Effector memory CD4-positive, alpha-beta T cell (primary cell): Measurements from ENCODE around the gene ASPSCR1.

ENCODE experiments used
- DNase-seq, 3 donors: peaks; one replicate each; pipeline ENCODE4 v3.0.0-alpha.2; 2020
- H3K27ac ChIP-seq: 2 replicates; pipeline ENCODE4 v1.7.0; 2013; ENCODE audit warnings: mild to moderate bottlenecking, low read length, moderate library complexity; ENCODE audit not compliant: insufficient read depth, poor library complexity, severe bottlenecking
- H3K27me3 ChIP-seq: replicated peaks from 2 replicates; pipeline ENCODE4 v1.7.0; 2013; ENCODE audit warnings: mild to moderate bottlenecking, low read length; ENCODE audit not compliant: insufficient read depth, control insufficient read depth, poor library complexity, severe bottlenecking
- H3K36me3 ChIP-seq: 2 replicates; pipeline ENCODE4 v1.7.0; 2013; ENCODE audit warnings: mild to moderate bottlenecking, low read length, moderate library complexity; ENCODE audit not compliant: control insufficient read depth, insufficient read depth
- H3K4me1 ChIP-seq: 2 replicates; pipeline ENCODE4 v1.7.0; 2013; ENCODE audit warnings: low read length, mild to moderate bottlenecking; ENCODE audit not compliant: control insufficient read depth, insufficient read depth, poor library complexity, severe bottlenecking
- H3K4me3 ChIP-seq: 2 replicates; pipeline ENCODE4 v1.7.0; 2013; ENCODE audit warnings: low read length, low read depth, mild to moderate bottlenecking; ENCODE audit not compliant: insufficient read depth, poor library complexity, severe bottlenecking
- H3K9me3 ChIP-seq: 2 replicates; pipeline ENCODE4 v1.7.0; 2013; ENCODE audit warnings: mild to moderate bottlenecking, low read length, moderate library complexity; ENCODE audit not compliant: control insufficient read depth

Gene ASPSCR1

GRCh38 chr17:82046903-82047302 is 69.5 kb downstream of the ASPSCR1 start:
- Histone ChIP-seq H3K27me3 (no peaks in the 10 kb centered on the region), H3K36me3 (peaks cover 4% of the 10 kb centered on the region), H3K27ac (no peak overlapping the region), H3K4me1 (peaks cover 9% of the 10 kb centered on the region), H3K4me3 (no peak overlapping the region), H3K9me3 (no peaks in the 10 kb centered on the region)
- no peak for DNase-seq

GRCh38 chr17:82047379-82047778 is 70.0 kb downstream of the ASPSCR1 start:
- Histone ChIP-seq H3K27me3 (no peaks in the 10 kb centered on the region), H3K4me1 (peaks cover 12% of the 10 kb centered on the region)

DNA sequence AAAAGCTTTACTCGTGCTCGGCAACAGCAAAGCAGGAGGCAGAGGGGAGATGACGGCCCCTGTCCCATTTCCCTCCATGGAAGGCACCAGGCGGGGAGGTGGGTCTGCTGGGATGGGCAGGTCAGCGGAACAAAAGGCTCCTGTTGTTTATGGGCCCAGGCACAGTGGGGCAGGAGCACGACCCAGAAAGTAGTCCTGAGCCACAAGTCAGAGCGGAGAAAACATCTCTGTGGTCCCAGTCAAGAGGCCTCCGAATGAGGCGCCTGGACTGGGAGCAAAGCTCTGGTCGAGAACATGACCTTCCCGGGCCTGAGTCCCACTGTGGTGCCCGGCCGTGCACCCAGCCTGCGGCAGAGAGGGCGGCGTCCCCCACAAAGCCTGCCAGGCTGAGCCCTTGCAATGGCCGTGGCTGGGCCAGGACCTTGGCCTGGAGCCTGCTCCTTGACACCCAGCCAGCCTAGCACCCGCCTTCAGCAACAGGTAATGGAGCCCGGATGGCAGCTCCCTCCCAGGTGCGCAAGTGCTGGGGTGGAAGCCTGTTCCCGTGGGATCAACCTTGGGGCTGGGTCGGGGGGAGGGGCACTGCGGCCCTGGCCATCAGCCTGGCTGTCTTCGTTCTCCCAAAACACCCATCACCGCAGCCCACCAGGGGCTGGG is 70.6 kb downstream of the ASPSCR1 start:
- H3K27me3 ChIP-seq, result no peaks in the 10 kb centered on the region
- H3K36me3 ChIP-seq, result peaks cover 4% of the 10 kb centered on the region
- no peaks in the 10 kb centered on the region for H3K9me3 ChIP-seq
- no peak overlapping the region for H3K4me3 ChIP-seq
- no peak overlapping the region for H3K27ac ChIP-seq
- DNase-seq, result no peak
- H3K4me1 ChIP-seq, result peaks cover 18% of the 10 kb centered on the region

More at GRCh38 chr17:82047379-82047778, 70.0 kb downstream of the ASPSCR1 start:
- no peak for DNase-seq
- no peak overlapping the region for H3K27ac ChIP-seq
- no peak overlapping the region for H3K4me3 ChIP-seq
- H3K36me3 ChIP-seq, result peaks cover 4% of the 10 kb centered on the region
- no peaks in the 10 kb centered on the region for H3K9me3 ChIP-seq

- DNase-seq, result no peak
- Histone ChIP-seq H3K4me1 (peaks cover 23% of the 10 kb centered on the region), H3K4me3 (no peak overlapping the region), H3K36me3 (peaks cover 6% of the 10 kb centered on the region), H3K9me3 (no peaks in the 10 kb centered on the region), H3K27ac (no peak overlapping the region), H3K27me3 (no peaks in the 10 kb centered on the region)
These were observed 71.1 kb downstream of the ASPSCR1 start for GRCh38 chr17:82048571-82048971.

- peaks cover 25% of the 10 kb centered on the region for H3K4me1 ChIP-seq
- H3K4me3 ChIP-seq, result no peak overlapping the region
- H3K27ac ChIP-seq, result no peak overlapping the region
- DNase-seq, result no peak
- peaks cover 11% of the 10 kb centered on the region for H3K36me3 ChIP-seq
- H3K9me3 ChIP-seq, result no peaks in the 10 kb centered on the region
- no peaks in the 10 kb centered on the region for H3K27me3 ChIP-seq
These were observed 71.7 kb downstream of the ASPSCR1 start for GRCh38 chr17:82049106-82049505.

DNA sequence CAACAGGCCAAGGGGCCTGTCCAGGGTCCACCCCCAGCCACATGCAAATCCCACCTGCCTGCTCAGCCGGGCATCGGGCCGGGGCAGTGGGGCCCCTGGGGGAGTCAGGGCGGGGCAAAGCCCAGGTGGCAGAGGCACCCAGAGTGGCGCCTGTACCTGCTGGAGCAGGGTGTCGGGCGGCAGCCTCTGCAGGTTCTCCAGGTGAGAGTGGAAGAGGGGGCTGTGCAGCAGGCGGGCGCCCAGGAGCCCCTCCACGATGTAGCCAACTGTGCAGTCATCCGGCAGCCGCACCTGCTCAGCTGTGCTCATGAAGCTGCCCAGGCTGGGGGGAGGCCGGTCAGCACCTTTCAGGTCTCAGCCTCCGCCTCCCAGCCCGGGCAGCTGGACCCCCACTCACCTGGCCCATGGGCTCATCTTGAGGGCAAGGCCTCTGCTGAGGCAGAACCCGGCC is 72.1 kb downstream of the ASPSCR1 start:
- H3K4me3 ChIP-seq, result no peak overlapping the region
- peaks cover 16% of the 10 kb centered on the region for H3K36me3 ChIP-seq
- DNase-seq, result no peak
- H3K27ac ChIP-seq, result no peak overlapping the region
- H3K4me1 ChIP-seq, result peaks cover 25% of the 10 kb centered on the region
- H3K27me3 ChIP-seq, result no peaks in the 10 kb centered on the region
- no peaks in the 10 kb centered on the region for H3K9me3 ChIP-seq

DNA sequence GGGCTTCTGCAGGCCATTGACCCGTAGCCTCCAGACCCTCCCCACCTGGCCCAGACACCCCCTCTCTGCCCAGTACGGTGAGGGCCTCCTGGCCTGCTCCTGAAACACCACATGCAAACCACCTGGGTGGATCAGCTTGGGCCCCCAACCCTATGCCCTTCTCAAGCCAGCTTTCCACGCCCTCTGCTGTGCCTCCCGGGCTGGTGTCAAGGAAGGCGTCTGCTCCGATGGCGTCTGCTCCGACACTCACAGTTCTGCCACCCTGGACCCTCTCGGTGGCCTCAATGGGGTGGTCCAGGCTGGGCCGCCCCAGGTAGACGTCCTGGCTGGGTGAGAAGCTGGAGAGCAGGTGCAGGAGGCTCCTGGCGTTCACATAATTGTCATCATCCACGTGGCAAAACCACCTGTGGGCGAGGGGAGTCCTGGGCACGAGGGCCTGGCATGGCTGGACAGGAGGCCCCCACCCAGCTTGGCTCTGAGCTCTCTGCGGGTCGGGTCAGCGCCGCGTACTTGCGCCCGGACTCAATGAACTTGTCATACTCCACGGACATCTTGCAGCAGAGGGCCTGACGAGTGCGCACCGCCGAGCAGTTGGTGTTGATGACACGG is 72.8 kb downstream of the ASPSCR1 start:
- H3K27ac ChIP-seq, result no peak overlapping the region
- peak overlapping the region; percentile 50 for H3K4me3 ChIP-seq
- H3K36me3 ChIP-seq, result peaks cover 23% of the 10 kb centered on the region
- H3K9me3 ChIP-seq, result no peaks in the 10 kb centered on the region
- no peaks in the 10 kb centered on the region for H3K27me3 ChIP-seq
- no peak for DNase-seq
- peaks cover 25% of the 10 kb centered on the region for H3K4me1 ChIP-seq

GRCh38 chr17:82050761-82051641 is 73.6 kb downstream of the ASPSCR1 start:
- no peaks in the 10 kb centered on the region for H3K9me3 ChIP-seq
- H3K27ac ChIP-seq, result no peak overlapping the region
- H3K4me3 ChIP-seq, result peak overlapping the region; percentile 50
- no peaks in the 10 kb centered on the region for H3K27me3 ChIP-seq
- peaks cover 25% of the 10 kb centered on the region for H3K4me1 ChIP-seq
- no peak for DNase-seq
- peaks cover 26% of the 10 kb centered on the region for H3K36me3 ChIP-seq

- Histone ChIP-seq H3K4me3 (peak within 1 kb of the TSS; percentile 71), H3K9me3 (no peaks in the 10 kb centered on the region), H3K36me3 (peaks cover 34% of the 10 kb centered on the region), H3K27me3 (no peaks in the 10 kb centered on the region), H3K27ac (no peak within 1 kb of the TSS), H3K4me1 (peaks cover 25% of the 10 kb centered on the region)
- DNase-seq, result peak; percentile 63 to 74 (median 65)
These were observed 74.6 kb downstream of the ASPSCR1 start, which contains the start of the genes GPS1 and RFNG for GRCh38 chr17:82051776-82052637. TSS of gene GPS1 (plus strand) at chr17:82051898. CDS start at chr17:82051932, 34 bp downstream. TSS of gene RFNG (minus strand) at chr17:82051811. CDS start at chr17:82051766, 45 bp downstream.
